GM03348 (cell line): ENCODE results near the gene RNGTT.
"Not testable (repeated sequence)": the region's sequence is repeated elsewhere in the genome, so short reads cannot be mapped to it uniquely, and the experiment has no call there.

ENCODE experiments used
- DNase-seq: peaks from one replicate; pipeline ENCODE4 v3.0.0; 2012; ENCODE audit warnings: low spot score

The RNGTT gene

DNA sequence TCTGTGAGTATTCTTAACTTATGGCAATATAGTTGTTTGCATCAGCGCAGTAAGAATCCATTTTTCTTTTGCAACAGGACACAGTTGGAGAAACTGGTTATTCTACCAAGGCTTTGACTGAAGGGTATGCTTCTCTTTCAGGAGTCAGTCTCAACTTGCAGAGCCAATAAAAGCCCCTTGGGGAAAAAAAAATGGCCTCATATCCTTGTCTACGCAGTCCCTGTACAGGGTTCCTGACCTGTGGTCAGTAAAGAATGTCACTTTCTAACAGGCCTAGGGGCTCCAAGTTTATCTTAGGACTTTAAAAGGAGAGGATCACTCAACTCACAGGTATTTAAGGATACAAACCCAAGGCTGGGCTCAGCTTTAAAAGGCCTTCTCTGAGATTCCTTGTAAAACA, 6.9 kb upstream of the RNGTT start:
- DNase-seq = no peak

DNA sequence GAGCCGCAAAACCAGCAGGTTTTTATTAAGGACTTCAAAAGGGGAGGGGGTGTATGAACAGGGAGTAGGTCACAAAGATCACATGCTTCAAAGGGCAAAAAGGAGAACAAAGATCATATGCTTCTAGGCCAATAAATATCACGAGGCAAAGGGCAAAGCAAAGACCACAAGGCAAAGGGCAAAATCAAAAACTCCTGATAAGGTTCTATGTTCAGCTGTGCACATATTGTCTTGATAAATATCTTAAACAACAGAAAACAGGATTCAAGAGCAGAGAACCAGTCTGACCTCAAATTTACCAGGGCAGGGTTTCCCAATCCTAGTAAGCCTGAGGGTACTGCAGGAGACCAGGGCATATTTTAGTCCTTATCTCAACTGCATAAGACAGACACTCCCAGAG, 5.8 kb upstream of the RNGTT start:
- DNase-seq = not testable (repeated sequence)

DNA sequence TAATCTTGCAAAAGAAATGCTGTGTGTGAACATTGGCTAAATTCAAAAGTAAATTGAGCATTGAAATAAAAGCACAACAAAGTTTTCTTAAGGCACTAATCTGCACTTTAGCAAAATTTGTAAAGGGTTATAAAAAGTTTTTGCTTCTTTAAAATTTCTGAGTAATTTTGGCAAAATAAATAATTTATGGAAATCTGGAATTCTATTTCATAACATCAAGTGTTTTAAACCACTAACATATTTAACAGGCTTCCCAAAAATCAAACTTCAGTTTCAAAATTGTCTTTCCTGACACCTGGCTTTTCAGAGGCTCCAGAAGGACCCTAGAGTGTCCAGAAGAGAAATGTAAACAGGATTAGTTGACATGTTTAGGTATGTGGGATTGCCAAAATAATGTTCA, 4.5 kb upstream of the RNGTT start:
- DNase-seq = no peak

DNA sequence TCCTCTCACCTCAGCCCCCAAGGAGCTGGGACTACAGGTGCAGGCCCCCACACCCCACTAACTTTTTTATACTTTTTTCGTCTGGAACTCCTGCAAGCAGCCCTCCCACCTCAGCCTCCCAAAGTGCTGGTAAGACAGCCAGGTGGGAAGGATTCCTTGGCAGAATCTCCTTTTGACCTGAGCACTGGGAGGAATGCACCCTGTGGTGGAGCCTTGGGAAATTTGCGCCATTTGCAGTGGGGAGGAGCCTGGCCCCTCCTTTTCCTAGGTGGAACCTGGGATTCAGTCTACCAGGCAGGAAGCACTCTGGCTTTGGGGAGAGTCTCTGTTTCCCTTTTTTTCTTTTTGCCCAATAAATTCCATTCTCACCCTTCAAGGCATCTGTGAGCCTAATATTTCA, 2.3 kb upstream of the RNGTT start:
- DNase-seq = no peak

DNA sequence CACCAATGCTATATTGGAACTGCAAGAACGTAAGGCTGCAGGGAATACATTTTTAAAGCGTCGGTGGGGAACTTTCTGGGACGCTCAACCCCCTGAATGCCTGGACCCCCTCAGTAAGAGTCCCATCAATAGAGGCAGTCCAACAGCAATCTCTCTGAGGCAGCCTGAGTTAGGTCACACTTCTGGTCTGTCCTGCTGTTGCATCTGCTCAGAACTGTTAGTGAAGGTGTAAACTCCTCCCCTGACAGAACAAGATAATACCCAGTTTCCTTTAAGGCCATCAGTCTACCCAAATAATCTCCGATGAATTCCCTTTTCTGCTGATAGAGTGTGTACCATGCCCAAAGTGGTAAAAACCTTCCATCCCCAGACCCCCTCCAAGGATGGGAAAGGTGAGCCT, 1.1 kb upstream of the RNGTT start:
- no peak for DNase-seq

DNA sequence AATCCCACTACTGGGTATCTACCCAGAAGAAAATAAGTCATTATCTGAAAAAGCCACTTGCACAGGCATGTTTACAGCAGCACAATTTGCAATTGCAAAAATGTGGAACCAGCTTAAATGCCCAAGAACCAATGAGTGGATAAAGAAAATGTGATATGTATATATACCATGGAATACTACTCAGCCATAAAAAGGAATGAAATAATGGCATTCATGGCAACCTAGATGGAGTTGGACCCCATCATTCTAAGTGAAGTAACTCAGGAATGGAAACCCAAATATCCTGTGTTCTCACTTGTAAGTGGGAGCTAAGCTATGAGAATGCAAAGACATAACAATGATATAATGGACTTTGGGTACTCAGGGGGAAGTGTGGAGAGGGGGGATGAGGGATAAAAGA, 4.6 kb downstream of the RNGTT start:
- no peak for DNase-seq

DNA sequence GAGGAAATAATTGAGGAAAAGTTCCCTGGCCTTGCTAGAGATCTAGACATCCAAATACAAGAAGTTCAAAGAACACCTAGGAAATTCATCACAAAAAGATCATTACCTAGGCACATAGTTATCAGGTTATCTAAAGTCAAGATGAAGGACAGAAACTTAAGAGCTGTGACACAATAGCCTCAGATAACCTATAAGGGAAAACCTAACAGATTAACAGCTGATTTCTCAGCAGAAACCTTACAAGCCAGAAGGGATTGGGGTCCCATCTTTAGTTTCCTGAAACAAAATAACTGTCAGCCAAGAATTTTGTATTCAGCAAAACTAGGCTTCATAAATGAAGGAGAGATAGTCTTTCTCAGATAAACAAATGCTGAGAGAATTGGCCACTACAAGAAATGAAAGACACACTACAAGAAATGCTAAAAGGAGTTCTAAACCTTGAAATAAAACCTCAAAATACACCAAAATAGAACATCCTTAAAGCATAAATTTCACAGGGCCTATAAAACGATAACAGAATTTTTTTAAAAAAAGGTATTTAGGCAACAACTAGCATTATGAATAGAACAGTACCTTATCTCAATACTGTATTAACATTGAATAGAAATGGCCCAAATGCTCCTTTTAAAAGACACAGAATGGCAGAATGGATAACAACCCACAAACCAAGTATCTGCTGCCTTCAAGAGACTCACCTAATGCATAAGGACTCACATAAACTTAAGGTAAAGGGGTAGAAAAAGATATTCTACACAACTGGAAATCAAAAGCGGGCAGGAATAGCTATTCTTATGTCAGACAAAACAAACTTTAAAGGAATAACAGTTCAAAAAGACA, 9.7 kb downstream of the RNGTT start:
- no peak for DNase-seq

DNA sequence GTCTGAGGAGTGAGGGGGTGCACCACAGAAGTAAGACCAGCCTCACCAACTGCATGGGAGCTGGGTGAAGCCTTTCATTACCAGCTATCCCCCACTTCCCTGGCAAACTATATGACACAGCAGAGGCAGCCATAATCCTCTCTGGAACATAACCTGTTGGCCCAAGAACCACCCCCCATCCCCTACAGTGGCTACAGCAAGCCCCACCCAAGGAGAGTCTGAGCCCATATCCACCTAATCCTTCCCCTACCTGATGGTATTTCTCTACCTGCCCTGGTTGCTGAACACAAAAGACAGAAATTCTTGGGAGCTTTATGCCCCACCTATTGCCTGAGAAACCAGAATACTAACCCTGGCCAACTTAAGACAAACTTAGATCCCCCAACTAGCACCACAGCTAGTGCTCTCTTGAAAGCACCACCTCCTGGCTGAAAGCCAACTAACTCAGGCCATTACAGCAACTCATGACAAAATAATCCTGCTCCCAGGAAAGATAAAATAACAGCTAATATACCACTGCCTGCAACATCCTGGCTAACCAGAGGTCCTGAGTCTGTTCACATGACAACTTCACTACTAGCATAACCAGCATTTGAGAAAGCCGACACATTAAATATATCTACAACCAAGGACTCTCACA, 11.2 kb downstream of the RNGTT start:
- DNase-seq = no peak

DNA sequence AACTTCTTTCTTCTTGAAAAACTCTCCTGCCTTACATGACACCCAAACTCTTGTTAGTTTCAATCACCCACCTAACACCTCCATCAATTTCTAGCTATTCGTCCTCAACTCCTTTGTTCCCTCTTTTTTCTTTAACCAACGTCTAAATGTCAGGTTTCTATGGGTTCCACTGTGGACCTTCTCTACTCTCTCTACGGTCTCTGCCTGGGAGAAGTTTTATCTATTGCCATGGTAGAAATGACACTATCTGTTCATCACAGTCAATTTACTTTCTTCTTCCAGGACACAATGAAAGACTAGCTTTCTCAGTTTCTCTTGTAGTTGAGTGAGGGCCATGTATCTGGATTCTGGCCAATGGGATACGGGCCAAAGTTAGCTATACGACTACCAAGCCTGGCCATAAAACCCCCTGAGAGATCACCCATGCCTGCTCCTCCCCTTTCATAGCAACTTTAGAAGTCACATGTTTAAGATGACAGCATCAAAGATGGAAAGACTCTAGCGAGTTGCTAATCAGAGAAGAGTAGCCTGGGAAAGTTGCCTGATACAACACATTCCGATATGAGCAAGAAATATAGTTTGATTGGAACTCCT, 17.9 kb downstream of the RNGTT start:
- no peak for DNase-seq

DNA sequence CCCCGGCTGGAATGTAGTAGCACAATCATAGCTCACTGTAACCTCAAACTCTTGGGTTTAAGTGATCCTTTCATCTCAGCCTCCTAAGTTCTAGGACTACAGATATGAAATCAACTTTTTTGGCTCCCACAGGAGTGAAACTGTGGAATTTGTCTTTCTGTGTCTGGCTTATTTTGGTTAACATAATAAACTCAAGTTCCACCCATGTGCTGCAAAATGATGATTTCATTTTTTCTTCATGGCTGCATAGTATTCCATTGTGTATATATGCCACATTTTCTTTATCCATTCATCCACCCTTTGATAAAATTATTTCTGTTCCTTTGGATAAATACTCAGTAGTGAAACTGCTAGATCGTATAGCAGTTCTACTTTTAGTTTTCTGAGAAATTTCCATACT, 29.9 kb downstream of the RNGTT start:
- DNase-seq = no peak

DNA sequence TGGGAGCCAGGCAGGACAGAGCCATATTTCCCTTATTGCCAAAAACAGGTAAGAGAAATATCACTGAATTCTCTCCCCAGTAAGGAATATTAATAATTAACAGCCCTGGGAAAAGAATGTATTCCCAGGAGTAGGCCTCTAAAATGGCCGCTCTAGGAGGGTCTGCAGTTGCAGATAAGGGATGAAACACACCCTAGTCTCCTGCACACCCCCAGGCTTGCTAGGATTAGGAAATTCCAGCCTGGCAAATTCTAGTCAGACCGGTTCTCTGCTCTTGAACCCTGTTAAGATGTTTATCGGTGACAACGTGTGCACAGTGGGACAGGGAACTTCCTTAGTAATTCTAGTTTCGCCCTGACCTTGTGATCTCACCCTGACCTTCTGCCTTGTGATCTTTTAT, 31.4 kb downstream of the RNGTT start:
- DNase-seq = not testable (repeated sequence)

DNA sequence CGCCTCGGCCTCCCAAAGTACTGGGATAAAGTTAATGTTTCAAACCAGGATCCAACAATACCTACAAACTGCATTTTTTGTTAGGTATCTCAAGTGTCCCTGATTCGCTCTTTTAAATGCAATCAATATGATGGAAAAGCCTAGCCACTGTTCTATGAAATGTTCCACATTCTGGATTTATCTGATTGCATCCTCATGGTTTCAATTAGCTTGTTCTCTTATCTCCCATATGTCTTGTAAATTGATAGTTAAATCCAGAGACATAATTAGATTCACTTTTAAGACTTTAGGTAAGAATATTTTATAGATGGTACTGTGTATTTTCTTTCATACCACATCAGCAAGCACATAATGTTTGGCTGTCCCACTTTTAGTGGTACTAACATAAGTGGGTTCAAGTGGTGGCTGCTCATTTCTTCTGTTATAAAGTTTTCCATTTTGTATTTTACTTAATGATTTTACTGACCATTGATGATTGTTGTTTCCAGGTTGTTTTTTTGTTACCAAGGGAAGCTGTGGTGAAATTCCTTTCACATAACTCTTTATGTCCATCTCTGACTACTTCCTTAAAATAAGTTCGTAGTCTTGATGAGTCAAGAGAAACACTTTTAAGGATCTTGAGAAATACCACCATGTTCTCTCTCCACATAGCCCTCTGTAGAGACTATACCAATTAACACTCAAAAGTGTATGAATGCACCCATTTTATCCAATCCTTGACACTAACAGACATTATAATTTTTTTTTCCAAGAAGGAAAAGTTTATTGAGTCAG, 40.5 kb downstream of the RNGTT start:
- DNase-seq = no peak

DNA sequence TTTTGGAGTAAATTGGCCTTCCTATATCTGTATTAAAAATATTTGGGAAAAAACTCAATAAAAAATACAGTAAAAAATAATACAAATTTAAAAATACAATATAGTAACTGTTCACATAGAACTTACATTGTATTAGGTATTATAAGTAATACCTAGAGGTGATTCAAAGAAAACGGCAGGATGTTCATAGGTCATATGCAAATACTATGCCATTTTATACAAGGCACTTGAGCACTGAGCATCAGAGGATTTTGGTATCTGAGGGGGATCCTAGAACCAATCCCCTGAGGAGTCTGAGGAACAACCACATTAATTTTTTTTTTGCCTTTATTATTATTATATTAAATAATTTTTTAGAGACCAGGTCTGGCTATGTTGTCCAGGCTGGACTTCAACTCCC, 41.7 kb downstream of the RNGTT start:
- DNase-seq = no peak

DNA sequence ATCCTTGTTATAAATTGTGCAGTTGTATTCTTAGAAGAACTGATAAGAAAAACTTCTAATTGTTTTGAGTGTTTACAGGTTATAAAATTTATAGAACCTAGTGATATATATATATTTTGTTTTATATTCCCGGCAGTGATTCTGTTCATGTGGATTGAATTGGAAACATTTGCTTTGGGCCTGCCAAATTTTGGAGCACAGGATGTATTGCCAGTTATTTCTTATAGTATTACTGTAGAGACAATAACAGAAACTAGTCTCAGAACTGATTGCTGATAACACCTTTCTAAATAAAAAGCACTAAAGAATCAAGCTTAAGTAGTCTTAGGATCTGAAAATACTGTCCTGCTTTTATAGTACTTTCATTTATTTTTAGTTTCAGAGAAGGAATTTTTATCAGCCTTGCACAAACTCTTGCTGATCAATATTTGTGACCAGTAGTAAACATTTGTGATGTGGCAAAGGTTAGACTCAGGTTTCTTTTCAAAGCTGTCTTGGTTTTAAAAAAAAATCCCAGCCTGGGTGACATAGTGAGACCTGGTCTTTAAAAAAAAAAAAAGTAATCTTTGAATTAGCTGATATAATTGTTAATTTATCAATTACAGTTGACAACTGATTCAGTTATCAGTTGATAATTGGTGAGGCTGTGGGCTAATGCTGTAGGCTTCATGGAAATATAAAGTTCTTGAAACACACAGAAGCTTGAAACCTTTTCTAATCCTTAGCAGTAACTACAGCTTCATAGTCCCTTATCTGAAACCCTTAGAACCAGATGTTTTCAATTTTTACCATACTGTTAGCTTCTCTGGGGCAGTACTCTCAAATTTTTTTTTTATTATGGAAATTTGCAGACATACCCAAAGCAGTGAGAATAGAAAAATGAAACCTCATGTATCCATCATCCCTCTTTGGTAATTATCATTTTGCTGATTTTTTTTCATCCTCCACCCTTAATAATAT, 42.4 kb downstream of the RNGTT start:
- DNase-seq = peak; percentile 39

DNA sequence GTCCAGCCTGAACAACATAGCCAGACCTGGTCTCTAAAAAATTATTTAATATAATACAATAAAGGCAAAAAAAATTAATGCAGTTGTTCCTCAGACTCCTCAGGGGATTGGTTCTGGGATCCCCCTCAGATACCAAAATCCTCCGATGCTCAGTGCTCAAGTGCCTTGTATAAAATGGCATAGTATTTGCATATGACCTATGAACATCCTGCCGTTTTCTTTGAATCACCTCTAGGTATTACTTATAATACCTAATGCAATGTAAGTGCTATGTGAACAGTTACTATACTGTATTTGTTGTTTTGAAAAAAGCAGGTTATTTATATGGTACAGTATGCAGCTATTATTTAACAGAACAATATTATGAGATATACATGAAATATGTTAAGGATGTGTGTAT, 43.3 kb downstream of the RNGTT start:
- DNase-seq = no peak

DNA sequence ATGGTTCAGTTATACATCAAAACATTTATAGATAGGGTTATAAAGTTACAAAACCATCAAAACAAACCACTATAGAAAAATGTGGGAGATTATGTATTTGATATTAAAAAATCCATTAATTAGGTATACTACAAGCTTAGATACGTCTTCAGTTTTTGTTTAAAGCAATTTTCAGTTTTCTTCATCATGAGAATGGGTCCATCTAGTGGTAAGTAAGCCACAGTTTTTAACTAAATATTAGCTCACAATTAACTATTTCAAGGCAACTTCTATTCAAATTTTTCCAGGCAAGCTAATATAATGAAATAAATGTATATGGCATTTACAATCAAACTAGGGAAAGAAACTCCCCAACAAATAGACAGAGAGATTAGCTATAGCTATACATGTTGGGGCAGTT, 44.4 kb downstream of the RNGTT start:
- no peak for DNase-seq

DNA sequence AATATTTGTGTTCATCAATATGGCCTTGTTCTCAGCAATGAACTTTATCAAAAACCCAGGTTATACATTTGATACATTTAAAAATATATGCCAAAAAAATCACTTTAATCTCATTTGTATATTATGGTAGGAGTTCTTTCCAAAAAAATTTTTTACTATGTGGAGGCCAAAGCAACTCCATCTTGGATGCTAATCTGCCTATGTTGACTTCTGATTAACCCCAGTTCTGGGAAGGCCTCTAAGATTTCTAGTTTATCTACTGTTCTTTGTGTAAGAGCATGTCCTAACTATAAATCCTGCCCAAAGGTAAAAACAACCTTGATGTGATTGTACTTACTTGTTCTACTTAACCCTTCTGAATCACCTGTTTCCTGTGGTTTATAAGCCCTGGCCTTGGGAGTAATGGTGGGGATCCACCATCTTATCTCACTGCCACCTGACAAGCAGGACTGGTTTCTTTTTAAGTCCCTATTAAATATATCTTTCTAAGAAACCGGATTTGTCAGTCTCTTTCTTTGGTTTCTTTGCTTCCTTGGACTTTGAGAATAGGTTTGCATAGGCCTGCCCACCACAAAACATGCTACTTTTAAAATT, 46.7 kb downstream of the RNGTT start:
- no peak for DNase-seq

DNA sequence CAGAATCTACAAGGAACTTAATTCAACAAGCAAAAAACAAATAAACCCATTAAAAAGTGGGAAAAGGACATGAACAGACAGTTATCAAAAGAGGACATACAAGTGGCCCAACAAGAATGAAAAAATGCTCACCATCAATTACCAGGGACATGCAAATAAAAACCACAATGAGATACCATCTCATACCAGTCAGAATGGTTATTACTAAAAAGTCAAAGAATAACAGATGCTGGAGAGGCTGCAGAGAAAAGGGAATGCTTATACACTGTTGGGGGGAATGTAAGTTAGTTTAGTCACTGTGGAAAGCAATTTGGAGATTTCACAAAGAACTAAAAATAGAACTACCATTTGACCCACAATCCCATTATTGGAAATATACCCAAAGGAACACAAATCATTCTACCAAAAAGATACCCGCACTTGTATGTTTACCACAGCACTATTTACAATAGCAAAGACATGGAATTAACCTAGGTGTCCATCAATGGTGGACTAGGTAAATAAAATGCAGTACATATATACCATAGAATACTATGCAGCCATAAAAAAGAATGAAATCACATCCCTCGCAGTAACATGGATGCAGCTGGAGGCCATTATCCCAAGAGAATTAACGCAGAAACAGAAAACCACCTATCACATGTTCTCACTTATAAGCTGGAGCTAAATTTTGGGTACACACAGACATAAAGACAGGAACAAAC, 48.4 kb downstream of the RNGTT start:
- DNase-seq = no peak

DNA sequence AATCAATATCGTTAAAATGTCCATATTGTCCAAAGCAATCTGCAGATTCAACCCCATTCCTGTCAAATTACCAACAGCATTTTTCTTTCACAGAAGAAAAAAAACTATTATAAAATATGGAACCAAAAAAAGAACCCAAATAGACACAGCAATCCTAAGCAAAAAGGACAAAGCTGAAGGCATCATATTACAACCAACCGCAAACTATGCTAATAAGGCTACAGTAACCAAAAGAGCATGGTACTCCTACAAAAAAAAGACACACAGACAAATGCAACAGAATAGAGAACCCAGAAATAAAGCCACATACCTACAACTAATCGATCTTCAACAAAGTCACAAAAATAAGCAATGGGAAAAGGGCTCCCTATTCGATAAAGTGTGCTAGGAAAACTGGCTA, 49.2 kb downstream of the RNGTT start:
- no peak for DNase-seq

DNA sequence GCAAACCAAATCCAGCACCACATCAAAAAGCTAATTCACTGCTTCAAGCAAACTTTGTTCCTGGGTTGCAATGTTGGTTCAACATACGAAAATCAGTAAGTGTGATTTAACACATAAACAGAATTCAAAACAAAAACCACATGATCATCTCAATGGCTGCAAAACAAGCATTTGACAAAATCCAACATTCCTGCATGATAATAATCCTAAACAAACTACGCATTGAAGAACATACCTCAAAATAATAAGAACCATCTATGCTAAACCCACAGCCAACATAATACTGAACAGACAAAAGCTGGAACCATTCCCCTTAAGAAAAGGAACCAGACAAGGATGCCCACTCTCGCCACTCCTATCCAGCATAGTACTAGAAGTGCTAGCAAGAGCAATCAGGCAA, 49.9 kb downstream of the RNGTT start:
- DNase-seq = no peak
